Measurements from ENCODE around the gene PLEKHG5.

The PLEKHG5 gene

DNA sequence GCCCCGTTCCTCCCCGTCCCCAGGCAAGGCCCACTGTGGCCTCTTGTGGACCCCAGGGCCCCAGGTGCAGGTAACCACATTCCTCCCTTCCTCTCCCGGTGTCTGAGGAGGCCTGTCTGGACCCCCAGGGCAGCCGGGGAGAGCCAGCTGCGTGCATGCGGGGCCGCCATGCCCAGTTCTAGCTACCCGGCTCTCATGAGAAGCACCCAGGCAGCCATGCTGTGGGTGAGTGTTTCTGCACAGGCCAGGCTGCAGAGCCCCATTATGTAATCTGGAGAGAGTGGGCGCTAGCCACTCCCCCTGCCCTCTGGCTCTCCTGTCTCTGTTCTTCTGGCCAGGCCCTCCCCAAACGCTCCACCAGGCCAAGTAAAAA is 18.4 kb upstream of the PLEKHG5 start:
- no peak for DNase-seq

- DNase-seq: no peak
Observed at GRCh38 chr1:6509220-6509918, 17.9 kb upstream of the PLEKHG5 start.

DNA sequence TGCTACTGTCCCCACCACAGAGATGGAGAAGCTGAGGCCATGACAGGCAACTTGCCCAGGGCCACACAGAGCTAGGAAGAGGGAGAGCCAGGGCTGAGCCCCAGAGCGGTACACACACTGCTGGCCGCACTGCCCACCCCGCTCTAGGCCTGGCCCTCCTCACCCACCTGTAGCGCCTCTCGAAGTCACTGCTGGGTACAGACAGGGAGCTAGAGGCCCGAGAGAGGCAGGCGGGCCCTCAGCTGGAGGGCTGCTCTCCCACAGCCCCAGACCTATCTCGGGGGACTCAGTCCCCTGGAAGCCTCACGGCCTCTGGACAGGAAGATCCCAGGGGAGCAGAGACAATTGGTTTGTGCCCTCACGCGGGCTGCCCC is 17.3 kb upstream of the PLEKHG5 start:
- no peak for DNase-seq

DNA sequence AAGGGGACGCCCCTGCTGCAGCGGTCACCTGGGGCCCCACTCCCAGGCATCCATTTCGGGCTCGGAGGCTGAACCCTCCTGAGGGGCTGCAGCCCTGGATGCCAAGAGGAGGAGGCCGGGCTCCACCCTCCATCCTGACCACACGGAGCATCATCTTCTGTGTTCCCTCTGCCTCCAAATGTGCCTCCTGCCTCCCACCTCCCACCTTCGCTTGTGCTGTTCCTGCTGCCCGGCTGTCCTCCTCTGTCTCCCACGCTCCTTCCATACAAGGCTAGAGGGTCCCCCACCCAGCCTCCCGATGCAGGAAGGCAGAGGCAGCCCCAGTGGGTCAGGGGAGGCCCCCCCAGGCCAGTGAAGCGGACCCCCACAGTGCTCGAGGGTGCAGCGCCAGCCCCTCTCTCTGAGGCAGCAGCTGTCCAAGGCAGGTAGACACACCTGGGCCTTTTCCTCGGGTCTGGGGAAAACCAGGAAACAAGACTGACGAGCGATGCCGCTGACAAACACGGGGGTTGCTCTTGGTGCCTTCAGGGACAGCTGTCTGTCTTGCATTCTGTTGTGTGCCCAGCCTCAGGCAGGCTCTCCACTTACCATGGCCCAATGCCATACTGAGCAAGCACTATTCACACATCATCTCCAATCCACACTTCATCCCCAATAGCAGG is 16.8 kb upstream of the PLEKHG5 start:
- no peak for DNase-seq

DNA sequence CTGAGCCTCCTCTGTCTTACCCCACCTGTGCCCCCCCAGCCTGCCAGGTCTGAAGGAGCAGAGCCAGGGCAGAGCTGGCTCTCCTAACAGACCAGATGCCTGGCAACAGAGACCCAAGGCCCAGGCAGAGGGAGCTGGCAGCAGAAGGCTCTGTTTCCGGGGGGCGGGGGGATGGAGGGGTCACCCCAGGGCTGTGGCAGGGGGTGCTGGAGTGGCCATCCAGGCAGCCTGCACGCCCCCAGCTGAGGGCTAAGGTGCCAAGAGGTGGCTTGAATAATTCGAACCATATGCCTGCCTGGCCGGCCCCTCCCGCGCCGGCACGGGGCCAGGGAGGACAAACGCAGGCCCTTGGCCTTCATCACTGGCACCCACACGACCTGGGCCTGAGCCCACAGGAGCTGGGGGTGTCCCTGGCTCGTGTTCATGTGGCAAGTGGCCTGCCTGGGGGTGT is 16.0 kb upstream of the PLEKHG5 start:
- DNase-seq: no peak

GRCh38 chr1:6507037-6507428 is 15.6 kb upstream of the PLEKHG5 start:
- no peak for DNase-seq

GRCh38 chr1:6506210-6507036 is 15.0 kb upstream of the PLEKHG5 start:
- no peak for DNase-seq

GRCh38 chr1:6505367-6506209 is 14.1 kb upstream of the PLEKHG5 start:
- DNase-seq: no peak

- no peak for DNase-seq
Observed at GRCh38 chr1:6504887-6505286, 13.4 kb upstream of the PLEKHG5 start.

DNA sequence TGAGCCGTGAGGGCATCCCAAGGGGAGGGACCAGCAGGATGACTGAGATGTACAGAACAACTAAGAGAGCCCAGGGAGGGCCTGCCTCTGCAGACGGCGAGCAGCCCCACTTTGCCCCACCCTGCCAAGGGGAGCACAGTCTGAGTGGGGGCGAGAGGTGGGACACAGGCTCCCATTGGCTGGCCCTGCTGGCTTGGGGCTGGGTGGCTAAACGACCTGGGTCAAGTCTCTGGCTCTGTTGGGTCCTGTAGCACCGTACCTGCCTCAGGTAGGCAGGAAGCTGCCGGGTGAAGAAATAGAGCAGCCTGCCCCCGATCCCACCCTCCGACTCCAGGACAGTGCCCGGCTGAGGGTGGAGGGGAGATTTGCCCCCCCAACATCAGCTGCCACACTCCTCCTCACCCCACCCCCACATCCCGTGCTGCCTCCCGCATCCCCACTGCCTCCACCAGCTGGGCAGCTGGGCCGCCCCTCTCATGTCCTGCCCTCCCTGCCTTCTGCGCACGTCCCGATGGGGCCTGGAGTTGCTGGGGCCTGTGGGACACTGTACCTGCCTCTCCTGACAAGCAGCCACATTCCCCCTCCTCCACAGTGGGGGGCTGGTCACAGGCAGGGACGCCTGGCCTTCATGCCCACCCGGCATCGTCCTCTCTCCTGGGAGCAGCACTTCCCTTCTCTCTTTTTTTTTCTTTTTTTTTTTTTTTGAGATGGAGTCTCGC is 12.6 kb upstream of the PLEKHG5 start:
- DNase-seq: no peak

GRCh38 chr1:6502000-6502891 is 10.8 kb upstream of the PLEKHG5 start:
- DNase-seq: no peak

DNA sequence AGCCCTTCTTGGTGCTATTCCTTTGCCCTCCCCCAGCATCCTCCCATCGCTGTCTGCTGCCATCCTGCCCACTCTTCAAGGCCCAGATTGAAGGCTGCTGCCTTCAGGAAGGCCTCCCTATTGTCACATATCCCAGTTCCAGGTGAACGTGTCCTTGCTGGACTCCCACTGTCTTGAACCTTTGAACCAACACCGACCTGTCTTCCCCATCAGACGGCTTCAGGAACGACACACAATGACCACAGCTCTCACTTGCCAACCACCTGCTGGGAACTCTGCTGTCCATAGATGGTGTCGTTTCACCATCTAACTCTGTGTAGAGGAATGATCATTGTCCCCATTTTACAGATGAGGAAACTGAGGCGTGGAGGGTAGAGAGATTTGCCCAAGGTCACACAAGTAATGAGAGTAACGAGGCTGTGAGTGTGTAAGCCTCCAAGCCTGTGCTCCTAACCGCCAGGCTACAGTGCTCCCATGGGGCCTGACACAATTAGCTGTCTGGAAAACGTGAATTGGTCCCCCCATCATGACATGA is 9.9 kb upstream of the PLEKHG5 start:
- no peak for DNase-seq

DNA sequence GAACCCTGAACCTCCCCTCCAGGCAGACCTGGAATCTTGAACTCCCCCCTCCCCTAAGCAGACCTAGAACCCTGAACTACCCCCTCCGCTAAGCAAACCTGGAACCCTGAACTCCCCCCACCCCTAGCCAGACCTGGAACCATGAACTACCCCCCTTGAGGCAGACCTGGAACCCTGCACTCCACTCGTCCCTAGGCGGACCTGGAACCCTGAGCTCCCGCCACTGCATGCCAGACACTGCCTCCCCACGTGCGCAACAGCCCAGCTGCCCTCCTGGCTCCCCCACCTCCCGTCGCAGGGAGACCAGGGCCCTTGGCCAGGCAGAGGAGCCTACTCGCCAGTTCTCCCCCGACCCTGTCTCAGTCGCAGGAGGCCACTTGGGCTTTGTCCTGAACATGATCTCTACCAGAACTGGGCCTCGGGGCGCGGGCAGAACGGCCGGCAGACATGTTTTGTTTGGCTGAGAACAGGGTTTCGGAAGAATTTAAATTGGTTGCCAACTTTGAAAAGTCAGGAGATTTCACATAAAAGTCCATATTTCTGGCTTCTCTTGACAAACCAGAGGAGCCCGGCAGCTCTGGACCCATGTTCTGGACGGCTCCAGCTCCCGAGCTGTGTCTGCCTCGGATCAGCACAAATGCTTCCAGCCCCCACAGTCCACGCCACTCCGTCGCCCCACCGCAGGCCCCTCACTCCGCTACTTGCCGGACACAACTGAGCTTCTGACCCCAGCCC is 9.2 kb upstream of the PLEKHG5 start:
- no peak for DNase-seq

GRCh38 chr1:6499296-6499695 is 7.8 kb upstream of the PLEKHG5 start:
- DNase-seq: no peak

- DNase-seq: no peak
Observed at GRCh38 chr1:6498576-6499111, 7.2 kb upstream of the PLEKHG5 start.

- DNase-seq: no peak
Observed at GRCh38 chr1:6497867-6498575, 6.6 kb upstream of the PLEKHG5 start.

DNA sequence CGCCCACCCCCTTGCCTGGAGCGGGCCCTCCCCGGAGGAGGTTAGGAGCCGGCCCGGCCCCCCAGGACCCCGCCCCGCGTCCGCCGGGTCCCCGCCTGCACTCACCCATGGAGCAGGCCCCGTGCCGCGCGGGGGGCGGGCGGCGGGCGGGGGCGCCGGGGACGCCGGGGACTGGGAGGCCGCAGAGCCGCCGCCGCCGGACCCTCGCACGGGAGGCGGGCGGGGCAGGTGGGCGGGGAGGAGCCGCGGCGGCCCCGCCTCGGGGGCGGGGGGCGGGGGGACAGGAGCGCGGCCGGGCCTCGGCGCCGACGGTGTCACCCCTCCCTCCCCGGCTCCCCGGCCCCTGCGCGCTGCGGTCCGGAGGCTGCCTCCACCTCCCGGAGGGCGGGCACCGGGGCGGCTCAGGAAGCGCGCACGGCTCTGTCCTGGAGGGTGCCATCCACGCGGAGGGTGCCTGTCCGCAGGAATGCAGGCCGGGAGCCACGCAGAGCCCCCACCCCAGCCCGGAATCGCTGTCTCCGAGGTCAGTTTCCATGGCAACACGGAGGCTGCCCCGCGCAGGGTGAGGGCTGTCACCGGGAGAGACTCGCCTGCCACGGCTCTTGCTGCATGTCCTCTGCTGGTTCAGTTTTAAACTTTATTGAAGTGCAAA is 5.9 kb upstream of the PLEKHG5 start:
- DNase-seq: peak; percentile 57

GRCh38 chr1:6496890-6497214 is 5.4 kb upstream of the PLEKHG5 start:
- no peak for DNase-seq

GRCh38 chr1:6496365-6496721 is 4.9 kb upstream of the PLEKHG5 start:
- no peak for DNase-seq

Data from activated naive CD4-positive, alpha-beta T cell treated with Interleukin-2 at 50 U/mL for 16 hours (primary cell).